ENCODE data around the gene ITLN1.

The ITLN1 gene

GRCh38 chr1:160826546-160826945, 58.4 kb downstream of the ITLN1 start:
- DNase-seq (ENCODE audit: low spot score) (no peak), FAIRE-seq (no peak)

Measured in RCC 7860 (cell line).